ENCODE data around the gene MLXIP.

DNA sequence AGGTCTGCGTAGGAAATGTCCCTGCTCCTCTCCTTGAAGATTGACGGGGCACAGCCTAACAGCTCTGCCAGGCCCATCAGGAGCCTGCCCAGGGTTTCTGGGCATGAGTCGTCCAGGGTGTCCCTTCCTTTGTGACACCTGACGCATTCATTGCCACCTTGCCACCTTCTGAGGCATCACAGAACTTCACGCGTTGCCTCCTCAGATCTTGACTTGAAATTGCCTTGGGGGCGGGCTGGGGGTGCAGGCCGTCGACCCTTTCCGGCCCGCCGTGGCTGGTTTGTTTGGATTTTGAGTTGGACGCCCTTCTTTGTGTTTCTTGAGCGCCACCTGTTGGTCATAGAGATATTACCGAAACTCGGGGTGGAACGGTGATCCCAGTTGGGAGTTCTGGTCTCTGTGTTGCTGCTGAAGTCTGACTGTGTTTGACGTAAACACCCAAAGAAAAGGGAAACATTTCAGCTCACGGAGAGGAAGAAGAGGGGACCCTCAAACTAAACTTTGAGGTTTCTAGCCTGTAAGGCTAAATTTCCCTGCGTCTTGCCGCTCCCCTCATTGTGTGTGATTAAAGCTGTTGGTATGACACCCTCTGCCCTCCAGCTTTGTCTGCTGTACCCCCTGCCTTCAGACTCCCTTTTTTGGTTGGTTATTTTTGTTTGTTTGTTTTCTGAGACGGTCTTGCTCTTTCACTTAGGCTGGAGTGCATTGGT, 44.6 kb downstream of the MLXIP start:
- no peak for TF ChIP-seq EZH2phosphoT487 (IDR thresholded peaks at IDR 0.05; ENCODE audit: insufficient read depth, low read depth)
- no peak for TF ChIP-seq EZH2 (IDR thresholded peaks at IDR 0.05; ENCODE audit: insufficient read depth, poor library complexity, severe bottlenecking)

Data from GM23248 (cell line).